HG02588 (cell line): ENCODE results near the gene LMOD1.
"Not testable (repeated sequence)": the region's sequence is repeated elsewhere in the genome, so short reads cannot be mapped to it uniquely, and the experiment has no call there.

Experiments
- ATAC-seq: cut with Tn5 transposase; IDR thresholded peaks from one replicate; pipeline ENCODE4 v1.9.1; 2021; ENCODE audit warnings: mild to moderate bottlenecking, moderate library complexity; ENCODE audit not compliant: unreplicated experiment

LMOD1 gene

GRCh38 chr1:201946224-201946908 is at the start of gene LMOD1:
TSS of gene LMOD1 (minus strand) at chr1:201946548. CDS start at chr1:201946340, 208 bp downstream.
- ATAC-seq = no peak

DNA sequence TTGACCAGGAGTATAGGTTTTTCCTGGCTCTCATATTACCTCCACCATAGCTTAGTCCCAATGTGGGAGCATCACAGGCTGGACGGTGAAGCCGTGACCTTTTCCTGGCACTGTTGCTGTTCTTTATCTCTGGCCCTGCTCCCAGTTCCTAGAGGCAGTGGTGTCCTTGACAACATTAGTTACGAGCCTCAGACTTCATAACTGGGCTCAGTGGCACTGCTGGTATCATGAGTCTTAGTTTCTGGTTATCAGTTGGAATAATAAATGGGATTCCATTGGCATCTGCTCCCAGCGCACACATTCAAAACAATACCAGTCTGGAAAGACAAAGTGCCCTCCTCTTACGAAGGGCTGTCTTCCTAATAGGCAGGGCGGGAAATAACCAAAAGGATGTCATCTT is 44.1 kb upstream of the LMOD1 start:
- ATAC-seq = no peak

GRCh38 chr1:201989354-201990128 is 43.2 kb upstream of the LMOD1 start:
- ATAC-seq = no peak

- no peak for ATAC-seq
Measured at GRCh38 chr1:201988601-201989000, 42.3 kb upstream of the LMOD1 start.

DNA sequence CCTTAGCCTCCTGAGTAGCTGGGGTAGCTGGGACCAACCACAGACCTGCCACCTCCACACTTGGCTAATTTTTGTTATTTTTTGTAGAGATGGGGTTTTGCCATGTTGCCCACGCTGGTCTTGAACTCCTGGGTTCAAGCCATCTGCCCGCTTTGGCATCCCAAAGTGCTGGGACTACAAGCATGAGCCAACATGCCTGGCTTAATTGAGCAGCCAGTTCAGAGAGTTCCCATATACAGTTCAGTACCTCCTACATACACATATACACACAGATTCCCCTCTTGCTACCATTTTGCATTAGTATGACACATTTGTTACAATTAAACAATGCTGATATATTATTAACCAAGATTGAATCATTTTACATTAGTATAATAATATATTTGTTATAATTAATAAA is 39.0 kb upstream of the LMOD1 start:
- no peak for ATAC-seq

- no peak for ATAC-seq
Measured at GRCh38 chr1:201984446-201984845, 38.1 kb upstream of the LMOD1 start.

DNA sequence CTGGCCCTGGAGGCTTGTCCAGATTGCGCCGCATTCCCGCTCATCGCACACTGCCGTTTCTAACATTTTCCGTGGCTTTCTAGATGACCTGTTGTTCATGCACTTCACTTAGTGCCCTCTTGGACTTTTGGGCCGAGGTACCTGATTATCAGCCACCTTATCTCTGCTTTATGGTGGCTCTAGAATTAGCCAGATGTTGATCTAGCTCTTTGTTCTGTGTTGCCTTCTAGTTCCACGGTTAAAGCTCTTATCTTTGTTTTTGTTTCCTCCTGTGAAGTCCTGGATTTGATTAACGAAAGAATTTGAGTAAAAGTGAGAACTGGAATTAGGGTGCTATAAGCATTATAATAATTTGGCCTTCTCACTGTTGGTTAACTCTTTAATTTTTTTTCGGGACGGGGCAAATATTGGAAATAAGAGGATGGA is 37.0 kb upstream of the LMOD1 start:
- peak; percentile 9 for ATAC-seq

DNA sequence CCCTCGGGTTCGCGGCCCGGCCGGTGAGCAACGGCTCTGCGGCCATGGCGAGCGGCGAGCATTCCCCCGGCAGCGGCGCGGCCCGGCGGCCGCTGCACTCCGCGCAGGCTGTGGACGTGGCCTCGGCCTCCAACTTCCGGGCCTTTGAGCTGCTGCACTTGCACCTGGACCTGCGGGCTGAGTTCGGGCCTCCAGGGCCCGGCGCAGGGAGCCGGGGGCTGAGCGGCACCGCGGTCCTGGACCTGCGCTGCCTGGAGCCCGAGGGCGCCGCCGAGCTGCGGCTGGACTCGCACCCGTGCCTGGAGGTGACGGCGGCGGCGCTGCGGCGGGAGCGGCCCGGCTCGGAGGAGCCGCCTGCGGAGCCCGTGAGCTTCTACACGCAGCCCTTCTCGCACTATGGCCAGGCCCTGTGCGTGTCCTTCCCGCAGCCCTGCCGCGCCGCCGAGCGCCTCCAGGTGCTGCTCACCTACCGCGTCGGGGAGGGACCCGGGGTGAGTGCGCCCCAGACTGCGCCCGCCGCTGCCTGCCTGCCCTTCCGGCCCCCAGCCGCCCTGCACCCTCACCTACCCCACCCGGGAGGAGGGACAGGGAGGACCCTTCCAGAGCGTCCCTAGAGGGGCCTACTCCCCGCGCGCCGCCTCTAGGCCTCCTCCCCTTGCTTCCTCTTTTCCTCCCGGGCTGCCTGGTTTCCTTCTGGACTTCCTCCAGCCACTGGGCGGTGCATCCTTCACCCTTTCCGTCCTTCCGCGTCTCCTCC is 36.5 kb upstream of the LMOD1 start, which contains the start of gene RNPEP:
Gene RNPEP (plus strand): TSS at position 26 of the 757 bp plus-strand sequence. CDS start 19 bp downstream, at position 45.
- ATAC-seq = peak; percentile 79

DNA sequence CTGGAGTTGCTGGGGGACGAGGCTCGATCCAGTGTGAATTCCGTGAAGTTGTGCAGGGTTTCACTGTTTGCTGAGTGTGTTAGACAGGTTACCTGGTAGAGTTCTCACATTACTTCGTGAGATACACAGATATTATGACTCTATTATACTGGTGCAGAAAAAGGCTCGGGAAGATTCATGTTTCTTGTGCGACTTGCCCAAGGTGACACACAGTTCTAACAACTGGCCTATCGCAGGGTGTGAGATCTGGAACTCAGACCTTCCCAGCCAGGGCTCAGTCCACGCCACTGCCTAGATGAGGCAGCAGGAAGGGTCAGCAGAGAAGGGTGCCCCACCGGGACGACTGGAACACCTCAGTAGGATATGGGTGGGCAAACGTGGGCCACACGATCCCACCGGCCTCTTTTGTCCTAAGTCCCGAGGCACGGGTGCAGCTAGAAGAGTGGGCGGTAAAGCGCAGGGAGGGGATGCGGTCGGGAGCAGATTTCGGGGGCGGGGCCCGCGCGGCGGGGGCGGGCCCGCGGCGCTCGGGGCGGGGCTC is 35.8 kb upstream of the LMOD1 start:
- no peak for ATAC-seq

DNA sequence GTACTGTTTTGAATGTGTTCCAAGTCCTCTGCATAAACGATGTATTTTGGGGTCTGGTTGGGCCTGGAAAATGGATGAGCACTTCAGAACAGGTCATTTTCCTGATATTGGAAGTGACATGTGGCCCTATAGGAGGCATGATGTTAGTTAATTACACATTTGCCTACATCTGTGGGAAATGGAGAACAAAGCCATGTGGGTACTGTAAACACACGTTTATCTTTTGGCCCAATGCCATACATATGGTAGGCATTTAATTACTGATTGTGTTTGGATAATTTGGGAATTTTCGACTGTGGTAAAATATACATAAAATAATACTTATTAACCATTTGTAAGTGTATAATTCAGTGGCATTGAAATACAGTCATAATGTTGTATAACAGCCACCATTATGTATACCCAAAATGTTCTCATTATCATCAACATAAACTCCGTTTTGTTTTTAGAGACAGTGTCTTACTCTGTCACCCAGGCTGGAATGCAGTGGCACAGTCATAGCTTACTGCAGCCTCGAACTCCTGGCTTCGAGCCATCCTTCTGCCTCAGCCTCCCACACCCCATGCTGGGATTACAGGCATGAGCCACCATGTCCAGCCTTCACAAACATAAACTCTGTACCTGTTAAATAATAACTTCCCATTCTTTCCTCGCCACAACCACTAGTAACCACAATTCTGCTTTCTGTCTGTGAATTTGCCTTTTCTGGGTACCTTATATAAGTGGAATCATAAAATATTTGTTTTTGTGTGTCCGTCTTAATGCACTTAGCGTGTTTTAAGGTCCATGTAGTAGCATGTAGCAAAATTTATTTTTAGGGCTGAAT is 24.2 kb upstream of the LMOD1 start:
- ATAC-seq = no peak

DNA sequence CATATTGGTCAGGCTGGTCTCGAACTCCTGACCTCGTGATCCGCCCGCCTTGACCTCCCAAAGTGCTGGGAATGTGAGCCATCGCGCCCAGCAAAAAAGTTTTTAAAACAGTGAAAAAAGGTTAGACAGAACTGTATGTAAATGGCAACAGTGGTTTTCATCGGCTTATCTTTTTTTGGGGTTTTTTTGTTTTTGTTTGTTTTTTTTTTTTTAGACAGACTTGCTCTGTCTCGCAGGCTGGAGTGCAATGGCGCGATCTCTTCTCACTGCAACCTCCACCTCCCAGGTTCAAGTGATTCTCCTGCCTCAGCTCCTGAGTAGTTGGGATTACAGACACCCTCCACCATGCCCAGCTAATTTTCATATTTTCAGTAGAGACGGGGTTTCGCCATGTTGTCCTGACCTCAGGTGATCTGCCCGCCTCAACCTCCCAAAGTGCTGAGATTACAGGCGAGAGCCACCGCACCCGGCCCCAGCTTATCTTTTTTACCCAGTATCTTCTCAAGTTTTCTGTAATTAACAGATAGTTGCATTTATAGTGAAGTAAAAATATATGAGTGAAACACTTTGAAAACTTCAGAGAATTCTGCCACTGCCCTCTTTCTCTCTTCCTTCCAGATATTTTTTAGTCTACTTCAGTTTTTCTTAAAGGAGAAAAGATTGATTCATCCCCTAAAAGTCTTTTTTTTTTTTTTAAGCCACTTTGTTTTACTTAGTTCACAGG is 22.0 kb upstream of the LMOD1 start:
- no peak for ATAC-seq

GRCh38 chr1:201966171-201966570 is 19.8 kb upstream of the LMOD1 start:
- ATAC-seq = no peak

DNA sequence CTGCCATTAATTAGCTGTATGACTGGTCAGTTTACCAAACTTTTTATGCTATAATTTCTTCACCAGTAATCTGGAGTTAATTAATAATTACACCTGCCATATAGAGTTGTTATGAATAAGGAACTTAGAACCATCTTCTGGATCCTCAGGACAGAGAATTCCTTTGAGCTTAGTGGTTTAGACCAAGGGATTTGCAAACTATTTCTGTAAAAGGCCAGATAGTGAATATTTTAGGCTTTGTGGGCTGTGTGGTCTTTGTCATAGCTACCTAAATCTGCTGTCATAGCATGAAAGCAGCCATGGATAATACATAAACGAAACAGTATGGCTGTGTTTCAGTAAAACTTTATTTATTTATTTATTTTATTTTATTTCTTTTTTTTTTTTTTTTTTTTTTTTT is 17.9 kb upstream of the LMOD1 start:
- no peak for ATAC-seq

GRCh38 chr1:201962382-201962781 is 16.0 kb upstream of the LMOD1 start:
- ATAC-seq = not testable (repeated sequence)

- no peak for ATAC-seq
Measured at GRCh38 chr1:201958348-201958747, 12.0 kb upstream of the LMOD1 start.

DNA sequence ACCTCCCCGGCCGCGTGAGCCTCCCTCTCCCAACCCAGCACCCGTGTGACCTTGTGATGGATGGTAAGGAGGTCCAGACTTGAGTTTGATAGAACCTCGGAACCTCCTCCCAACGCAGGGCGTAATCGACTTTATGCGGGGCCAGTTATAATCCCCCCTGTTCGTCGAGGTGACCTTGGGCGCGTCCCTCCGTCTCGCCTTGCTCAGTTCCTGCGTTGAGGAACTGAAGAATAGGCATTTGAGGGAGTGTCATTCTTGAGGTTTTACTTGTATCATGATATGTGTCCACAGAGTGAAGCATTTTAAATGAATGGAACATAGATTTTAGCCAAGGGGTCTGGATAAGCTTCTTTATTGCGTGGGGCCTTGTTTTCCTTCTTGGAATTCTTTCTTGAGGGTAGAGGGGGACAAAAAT is 9.4 kb upstream of the LMOD1 start:
- ATAC-seq = peak; percentile 32

- ATAC-seq = peak; percentile 99
Measured at GRCh38 chr1:201955009-201955728, 8.8 kb upstream of the LMOD1 start, which contains the start of gene TIMM17A. TSS of gene TIMM17A (plus strand) at chr1:201955503. CDS start at chr1:201955527, 24 bp downstream.

- ATAC-seq = no peak
Measured at GRCh38 chr1:201954263-201955008, 8.1 kb upstream of the LMOD1 start.
